H9 (cell line): ENCODE data around the gene OR5AS1. TPM values are rescaled to one million over a fixed set of nuclear protein-coding genes. Genes with fewer than 3 reads are reported as not detected.

Experiments
- DNase-seq: peaks from one replicate; pipeline ENCODE4 v3.0.0-alpha.2; 2017
- H2AFZ ChIP-seq: one replicate; pipeline ENCODE4 v1.6.1; 2013; ENCODE audit warnings: mild to moderate bottlenecking, low read length, control low read depth, moderate library complexity
- H2AK5ac ChIP-seq: 2 replicates; pipeline ENCODE4 v1.6.1; 2013; ENCODE audit warnings: low read length, control low read depth, mixed read lengths; ENCODE audit not compliant: insufficient read length
- H2BK120ac ChIP-seq: one replicate; pipeline ENCODE4 v1.6.1; 2013; ENCODE audit warnings: low read depth, mild to moderate bottlenecking, low read length, control low read depth, inconsistent platforms; ENCODE audit not compliant: poor library complexity, severe bottlenecking
- H2BK12ac ChIP-seq: 2 replicates; pipeline ENCODE4 v1.6.1; 2013; ENCODE audit warnings: low read length, control low read depth, mixed read lengths, low read depth; ENCODE audit not compliant: insufficient read length
- H2BK15ac ChIP-seq: 2 replicates; pipeline ENCODE4 v1.6.1; 2013; ENCODE audit warnings: low read depth, low read length, control low read depth
- H2BK20ac ChIP-seq: one replicate; pipeline ENCODE4 v1.6.1; 2013; ENCODE audit warnings: low read depth, mild to moderate bottlenecking, low read length, control low read depth, inconsistent platforms; ENCODE audit not compliant: poor library complexity, severe bottlenecking
- H2BK5ac ChIP-seq: 2 replicates; pipeline ENCODE4 v1.6.1; 2013; ENCODE audit warnings: low read length, control low read depth, mixed read lengths; ENCODE audit not compliant: insufficient read length
- H3K14ac ChIP-seq: 2 replicates; pipeline ENCODE4 v1.6.1; 2013; ENCODE audit warnings: low read length, control low read depth; ENCODE audit not compliant: insufficient read depth
- H3K18ac ChIP-seq: 2 replicates; pipeline ENCODE4 v1.6.1; 2013; ENCODE audit warnings: low read depth, mild to moderate bottlenecking, mixed read lengths, low read length, control low read depth; ENCODE audit not compliant: insufficient read length
- H3K23ac ChIP-seq: 2 replicates; pipeline ENCODE4 v1.6.1; 2013; ENCODE audit warnings: low read length, control low read depth, mixed read lengths, low read depth; ENCODE audit not compliant: insufficient read length
- H3K23me2 ChIP-seq: 2 replicates; pipeline ENCODE4 v1.6.1; 2013; ENCODE audit warnings: low read depth, mild to moderate bottlenecking, mixed read lengths, low read length, control low read depth; ENCODE audit not compliant: insufficient read length, poor library complexity, severe bottlenecking
- H3K27ac ChIP-seq: 2 replicates; pipeline ENCODE4 v1.5.1; 2013; ENCODE audit warnings: low read length, control low read depth, mixed read lengths, low read depth; ENCODE audit not compliant: insufficient read length
- H3K27me3 ChIP-seq: 2 replicates; pipeline ENCODE4 v1.6.1; 2013; ENCODE audit warnings: low read length, control low read depth, inconsistent platforms; ENCODE audit not compliant: insufficient read depth
- H3K4ac ChIP-seq: 2 replicates; pipeline ENCODE4 v1.6.1; 2013; ENCODE audit warnings: low read depth, mild to moderate bottlenecking, control low read depth, inconsistent platforms, low read length, moderate library complexity
- H3K4me1 ChIP-seq: 2 replicates; pipeline ENCODE4 v1.6.1; 2013; ENCODE audit warnings: low read length, control low read depth, inconsistent platforms; ENCODE audit not compliant: insufficient read depth
- H3K4me2 ChIP-seq: 2 replicates; pipeline ENCODE4 v1.6.1; 2013; ENCODE audit warnings: low read length, control low read depth, mixed read lengths; ENCODE audit not compliant: insufficient read length, insufficient read depth
- H3K56ac ChIP-seq: 2 replicates; pipeline ENCODE4 v1.6.1; 2013; ENCODE audit warnings: low read depth, mild to moderate bottlenecking, mixed read lengths, low read length, control low read depth; ENCODE audit not compliant: insufficient read length
- H3K79me1 ChIP-seq: 2 replicates; pipeline ENCODE4 v1.6.1; 2013; ENCODE audit warnings: low read depth, mild to moderate bottlenecking, moderate library complexity, low read length, control low read depth, inconsistent platforms; ENCODE audit not compliant: insufficient read depth, poor library complexity, severe bottlenecking
- H3K79me2 ChIP-seq: 2 replicates; pipeline ENCODE4 v1.6.1; 2013; ENCODE audit warnings: low read length, control low read depth, inconsistent platforms; ENCODE audit not compliant: insufficient read depth
- H3K9ac ChIP-seq: 2 replicates; pipeline ENCODE4 v1.6.1; 2013; ENCODE audit warnings: low read length, control low read depth, mixed read lengths; ENCODE audit not compliant: insufficient read length; ENCODE audit errors: extremely low read depth
- H3K9me3 ChIP-seq: one replicate; pipeline ENCODE4 v1.6.1; 2013; ENCODE audit warnings: low read depth, low read length, inconsistent platforms; ENCODE audit not compliant: control insufficient read depth
- H3T11ph ChIP-seq: one replicate; pipeline ENCODE4 v1.6.1; 2013; ENCODE audit warnings: mild to moderate bottlenecking, low read length, control low read depth, inconsistent platforms
- H4K20me1 ChIP-seq: one replicate; pipeline ENCODE4 v1.6.1; 2013; ENCODE audit not compliant: control insufficient read depth, insufficient read length, insufficient read depth
- H4K5ac ChIP-seq: 2 replicates; pipeline ENCODE4 v1.6.1; 2013; ENCODE audit warnings: low read depth, mild to moderate bottlenecking, mixed read lengths, low read length, control low read depth; ENCODE audit not compliant: insufficient read length
- H4K8ac ChIP-seq: replicated peaks from 2 replicates; pipeline ENCODE4 v1.6.1; 2013; ENCODE audit warnings: low read length, control low read depth, mixed read lengths, low read depth; ENCODE audit not compliant: insufficient read length
- H4K91ac ChIP-seq: 2 replicates; pipeline ENCODE4 v1.6.1; 2013; ENCODE audit warnings: low read depth, mild to moderate bottlenecking, moderate library complexity, mixed read lengths, low read length, control low read depth; ENCODE audit not compliant: insufficient read length
- H3K27ac Mint-ChIP-seq, 3 experiments: 2 replicates in 2 of 3; 3 replicates in 1 of 3; pipeline ENCODE4 v1.8.0; 2020 to 2021; ENCODE audit warnings: mixed read lengths in 3 of 3, mild to moderate bottlenecking in 1 of 3, moderate library complexity in 1 of 3
- H3K27me3 Mint-ChIP-seq: 2 replicates; pipeline ENCODE4 v1.8.0; 2021; ENCODE audit warnings: low read depth, mild to moderate bottlenecking, moderate library complexity, mixed read lengths
- H3K36me3 Mint-ChIP-seq, 3 experiments: 2 replicates in 2 of 3; 3 replicates in 1 of 3; pipeline ENCODE4 v1.8.0; 2020 to 2021; ENCODE audit warnings: low read depth in 3 of 3, mixed read lengths in 3 of 3; ENCODE audit not compliant: insufficient read depth in 1 of 3
- H3K4me1 Mint-ChIP-seq, 2 experiments: 2 replicates each; pipeline ENCODE4 v1.8.0; 2020; ENCODE audit warnings: mixed read lengths in 2 of 2
- H3K4me3 Mint-ChIP-seq, 2 experiments: 2 replicates in 1 of 2; 3 replicates in 1 of 2; pipeline ENCODE4 v1.8.0; 2020 to 2021; ENCODE audit warnings: mild to moderate bottlenecking in 2 of 2, mixed read lengths in 2 of 2, moderate library complexity in 1 of 2
- H3K9me3 Mint-ChIP-seq, 2 experiments: 2 replicates in 1 of 2; 3 replicates in 1 of 2; pipeline ENCODE4 v1.8.0; 2020; ENCODE audit warnings: mild to moderate bottlenecking in 2 of 2, mixed read lengths in 2 of 2, moderate library complexity in 1 of 2
- WGBS: extraction: QIAGEN DNeasy Blood & Tissue Kit; methylation state at CpG from one replicate; pipeline ENCODE4 v1.1.7; 2013; ENCODE audit warnings: missing lambda C conversion rate, low lambda C conversion rate, mixed read lengths; ENCODE audit not compliant: insufficient read length; ENCODE audit errors: extremely low coverage; 5-methylcytosine and 5-hydroxymethylcytosine counted together
- total RNA-seq: library from RNA; stranded (reverse); gene quantifications from 2 replicates; pipeline ENCODE4 v1.2.1, GENCODE V29; 2021
- TF ChIP-seq, protein P1 (sequence below): fragments of 200-600 bp; sonication (generic); conservative IDR thresholded peaks from 3 replicates; pipeline ENCODE4 v1.8.0; 2021; ENCODE audit warnings: antibody characterized with exemption, mild to moderate bottlenecking

The OR5AS1 gene
- total RNA-seq, 1 experiment from 2014 or later, result not detected

- H3K36me3 Mint-ChIP-seq, result peaks cover 0 to 4% (median 0%) of the 10 kb centered on the region in 3 experiments; a peak in 3 of 7 replicates
- Histone ChIP-seq H3K23me2 (no peaks in the 10 kb centered on the region), H3K4me1 (no peaks in the 10 kb centered on the region), H3K79me1 (no peaks in the 10 kb centered on the region), H2BK5ac (no peak overlapping the region), H3K9ac (no peak overlapping the region), H3K27me3 (no peaks in the 10 kb centered on the region), H4K20me1 (no peaks in the 10 kb centered on the region), H3K9me3 (no peaks in the 10 kb centered on the region), H3K18ac (no peak overlapping the region), H3K14ac (no peak overlapping the region), H3K4ac (no peak overlapping the region), H2BK20ac (no peak overlapping the region), H3K4me2 (no peak overlapping the region), H2BK12ac (no peak overlapping the region), H2AFZ (no peak overlapping the region), H4K91ac (no peak overlapping the region), H3K27ac (no peak overlapping the region), H2AK5ac (no peak overlapping the region), H4K8ac (no peak overlapping the region), H3K79me2 (no peaks in the 10 kb centered on the region), H3K23ac (no peak overlapping the region), H3K56ac (no peak overlapping the region), H4K5ac (no peak overlapping the region), H2BK15ac (no peak overlapping the region), H3T11ph (no peak overlapping the region), H2BK120ac (no peak overlapping the region)
- TF ChIP-seq, protein P1, sequence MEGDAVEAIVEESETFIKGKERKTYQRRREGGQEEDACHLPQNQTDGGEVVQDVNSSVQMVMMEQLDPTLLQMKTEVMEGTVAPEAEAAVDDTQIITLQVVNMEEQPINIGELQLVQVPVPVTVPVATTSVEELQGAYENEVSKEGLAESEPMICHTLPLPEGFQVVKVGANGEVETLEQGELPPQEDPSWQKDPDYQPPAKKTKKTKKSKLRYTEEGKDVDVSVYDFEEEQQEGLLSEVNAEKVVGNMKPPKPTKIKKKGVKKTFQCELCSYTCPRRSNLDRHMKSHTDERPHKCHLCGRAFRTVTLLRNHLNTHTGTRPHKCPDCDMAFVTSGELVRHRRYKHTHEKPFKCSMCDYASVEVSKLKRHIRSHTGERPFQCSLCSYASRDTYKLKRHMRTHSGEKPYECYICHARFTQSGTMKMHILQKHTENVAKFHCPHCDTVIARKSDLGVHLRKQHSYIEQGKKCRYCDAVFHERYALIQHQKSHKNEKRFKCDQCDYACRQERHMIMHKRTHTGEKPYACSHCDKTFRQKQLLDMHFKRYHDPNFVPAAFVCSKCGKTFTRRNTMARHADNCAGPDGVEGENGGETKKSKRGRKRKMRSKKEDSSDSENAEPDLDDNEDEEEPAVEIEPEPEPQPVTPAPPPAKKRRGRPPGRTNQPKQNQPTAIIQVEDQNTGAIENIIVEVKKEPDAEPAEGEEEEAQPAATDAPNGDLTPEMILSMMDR, result no peak
- no peaks in the 10 kb centered on the region for H3K27me3 Mint-ChIP-seq
- DNase-seq, result no peak
- no peak overlapping the region for H3K27ac Mint-ChIP-seq
- no CpG with 5 or more reads among the region's 1 CpG for WGBS
- H3K4me3 Mint-ChIP-seq, result no peak overlapping the region
- no peaks in the 10 kb centered on the region for H3K4me1 Mint-ChIP-seq
- peaks cover 0 to 27% of the 10 kb centered on the region in 2 experiments; a peak in 3 of 5 replicates for H3K9me3 Mint-ChIP-seq
These were observed 18.1 kb downstream of the OR5AS1 start for GRCh38 chr11:56045538-56045937.
